GM12874 (cell line): ENCODE data around the gene ARID1B.
A peak's percentile ranks its signal among the peaks of the same experiment; 100 is the strongest.

Source experiments
- TF ChIP-seq, protein P1 (sequence below): IDR thresholded peaks from 2 replicates; pipeline ENCODE4 v1.5.1; 2011; ENCODE audit warnings: low read depth, mild to moderate bottlenecking, control low read depth, low read length, moderate library complexity; ENCODE audit not compliant: insufficient read depth

The ARID1B gene

GRCh38 chr6:157233686-157234085 lies 456.5 kb downstream of the ARID1B start:
- TF ChIP-seq, protein P1, sequence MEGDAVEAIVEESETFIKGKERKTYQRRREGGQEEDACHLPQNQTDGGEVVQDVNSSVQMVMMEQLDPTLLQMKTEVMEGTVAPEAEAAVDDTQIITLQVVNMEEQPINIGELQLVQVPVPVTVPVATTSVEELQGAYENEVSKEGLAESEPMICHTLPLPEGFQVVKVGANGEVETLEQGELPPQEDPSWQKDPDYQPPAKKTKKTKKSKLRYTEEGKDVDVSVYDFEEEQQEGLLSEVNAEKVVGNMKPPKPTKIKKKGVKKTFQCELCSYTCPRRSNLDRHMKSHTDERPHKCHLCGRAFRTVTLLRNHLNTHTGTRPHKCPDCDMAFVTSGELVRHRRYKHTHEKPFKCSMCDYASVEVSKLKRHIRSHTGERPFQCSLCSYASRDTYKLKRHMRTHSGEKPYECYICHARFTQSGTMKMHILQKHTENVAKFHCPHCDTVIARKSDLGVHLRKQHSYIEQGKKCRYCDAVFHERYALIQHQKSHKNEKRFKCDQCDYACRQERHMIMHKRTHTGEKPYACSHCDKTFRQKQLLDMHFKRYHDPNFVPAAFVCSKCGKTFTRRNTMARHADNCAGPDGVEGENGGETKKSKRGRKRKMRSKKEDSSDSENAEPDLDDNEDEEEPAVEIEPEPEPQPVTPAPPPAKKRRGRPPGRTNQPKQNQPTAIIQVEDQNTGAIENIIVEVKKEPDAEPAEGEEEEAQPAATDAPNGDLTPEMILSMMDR = no peak

DNA sequence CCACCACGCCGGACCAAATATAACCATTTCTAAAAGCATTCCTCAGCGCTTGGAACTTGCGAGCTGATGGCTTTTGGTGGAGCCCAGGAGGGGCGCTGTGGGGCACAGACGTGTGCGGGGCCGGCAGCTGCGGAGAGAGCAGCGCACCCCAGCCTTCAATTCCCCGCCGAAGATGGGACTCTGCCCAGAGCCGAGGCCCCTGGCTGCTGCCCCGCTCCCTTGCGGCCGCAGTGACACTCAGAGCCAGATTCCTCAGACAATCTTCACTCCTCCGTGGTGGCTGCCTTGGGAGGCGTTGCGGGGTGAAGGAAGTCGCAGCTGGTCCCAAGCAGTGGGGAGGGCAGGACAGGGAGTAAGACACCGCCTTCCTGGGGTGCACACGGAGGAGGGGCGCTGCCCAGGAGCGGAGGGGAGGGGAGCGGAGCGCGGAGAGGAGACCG lies 458.4 kb downstream of the ARID1B start:
- TF ChIP-seq, protein P1 = peak; percentile 46

DNA sequence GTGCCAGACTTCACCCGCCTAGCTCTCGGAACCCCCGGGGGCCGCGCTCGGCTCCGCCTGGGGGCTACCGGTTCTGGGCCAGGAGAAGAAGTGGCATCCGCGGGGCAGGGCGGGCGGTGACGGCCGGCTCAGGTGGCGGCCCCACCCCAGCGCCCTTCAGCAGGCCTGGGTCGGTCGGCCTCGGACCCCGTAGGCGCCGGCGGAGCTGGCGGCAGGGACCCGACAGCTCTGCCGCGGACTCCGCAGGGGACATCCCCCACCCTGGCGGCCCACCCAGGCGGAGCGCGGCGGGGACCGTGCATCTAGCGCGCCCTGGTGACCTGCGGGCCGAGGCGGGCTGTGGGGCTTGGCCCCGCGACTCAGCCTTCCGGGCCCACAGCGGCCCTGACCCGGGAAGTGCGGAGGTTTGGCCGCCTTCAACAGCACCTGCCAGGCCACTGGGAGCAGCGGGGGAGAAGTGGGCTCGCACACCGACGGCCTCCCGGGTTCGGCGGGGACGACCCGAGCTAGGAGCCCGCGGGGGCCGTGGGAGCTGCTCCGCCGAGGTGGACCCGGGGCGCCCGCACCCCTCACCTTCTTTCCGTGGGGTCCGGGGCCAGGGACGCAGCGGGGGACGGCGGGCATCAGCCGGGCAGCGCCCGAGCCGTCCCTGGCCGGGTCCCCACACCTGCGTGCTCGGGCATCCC lies 459.0 kb downstream of the ARID1B start:
- TF ChIP-seq, protein P1 = no peak

GRCh38 chr6:157238346-157238745 lies 461.2 kb downstream of the ARID1B start:
- TF ChIP-seq, protein P1 = no peak

DNA sequence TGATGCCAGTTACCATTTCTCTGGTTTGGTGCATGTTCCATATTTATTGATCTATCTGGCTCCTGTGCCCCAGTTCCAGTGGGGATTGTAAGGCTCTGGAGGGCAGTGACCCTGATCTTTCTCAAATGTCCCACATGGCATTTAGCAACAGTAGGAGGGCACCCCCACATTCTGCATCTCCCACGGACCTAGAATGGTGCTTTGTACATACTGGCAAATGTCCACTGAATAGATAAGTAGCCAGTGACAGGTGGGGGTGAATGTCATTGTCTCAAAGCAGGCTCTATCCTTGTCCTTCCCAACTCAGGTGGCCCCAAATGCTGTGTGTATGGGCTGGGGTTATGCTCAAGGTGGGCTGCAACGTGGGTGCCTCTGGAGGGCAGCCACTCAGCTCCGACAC lies 462.0 kb downstream of the ARID1B start:
- TF ChIP-seq, protein P1 = no peak

DNA sequence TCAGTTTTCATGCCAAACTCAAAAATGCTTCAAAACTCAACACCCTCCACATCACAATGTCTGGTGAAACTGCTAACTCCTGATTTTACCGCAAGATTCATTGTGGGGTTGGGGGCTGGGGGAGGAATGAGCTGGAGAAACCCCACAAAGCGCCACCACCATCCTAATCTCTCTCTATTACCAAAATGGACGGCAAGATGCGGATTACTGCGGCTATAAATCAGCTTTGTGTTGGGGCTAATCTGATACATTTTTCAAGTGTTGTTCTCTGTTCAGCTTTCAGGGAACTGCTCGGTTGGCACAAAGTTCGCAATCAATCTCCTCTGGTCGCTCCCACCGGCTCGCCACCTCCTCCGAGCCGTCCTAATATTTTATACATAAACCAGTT lies 462.5 kb downstream of the ARID1B start:
- TF ChIP-seq, protein P1 = no peak

DNA sequence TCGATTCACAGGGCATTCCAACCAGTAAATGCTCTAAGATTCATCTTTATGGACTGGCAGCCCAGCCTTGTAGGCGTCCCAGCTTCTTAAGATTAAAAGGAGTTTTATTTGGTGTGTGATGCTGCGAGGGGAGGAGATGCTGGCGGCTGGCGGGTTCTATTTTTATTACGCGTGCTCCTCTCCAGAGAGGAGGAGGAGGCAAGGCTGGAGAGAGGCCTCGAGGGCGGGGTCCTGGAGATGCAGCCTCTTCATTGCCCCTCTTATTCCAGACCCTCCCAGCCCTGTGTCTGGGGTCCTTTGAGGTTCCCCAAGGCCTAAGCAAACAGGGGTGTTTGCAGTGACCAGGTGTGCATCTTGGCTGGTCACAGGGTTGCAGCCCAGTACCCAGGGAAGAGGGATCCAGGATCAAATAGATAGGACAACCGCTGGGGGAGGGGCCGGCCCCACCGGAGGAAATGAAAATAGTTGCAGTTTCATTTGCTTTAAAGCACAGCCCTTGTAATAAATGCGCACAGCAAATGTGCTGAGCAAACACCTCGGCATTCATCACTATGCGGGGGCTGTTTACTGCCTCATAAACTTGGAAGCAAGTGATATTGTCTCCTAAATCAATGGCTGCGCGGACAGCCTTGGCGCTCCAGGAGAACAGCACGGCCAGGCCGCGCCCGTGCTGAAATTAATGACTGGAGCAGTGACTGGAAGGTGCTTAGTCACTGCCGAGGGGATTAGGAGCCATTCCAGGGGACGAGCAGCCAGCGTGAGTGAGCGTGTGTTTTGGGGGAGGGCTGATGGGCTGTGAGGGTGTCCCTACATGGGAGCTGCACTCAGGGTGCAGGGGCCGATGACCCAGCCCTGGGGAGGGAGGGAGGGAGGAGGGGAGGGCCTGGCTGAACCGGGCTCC lies 463.1 kb downstream of the ARID1B start:
- TF ChIP-seq, protein P1 = no peak
